SK-N-SH treated with all-trans-retinoic acid at 6 μM for 48 hours (cell line): Measurements from ENCODE around the gene CD63.

Source experiments
- CREB5 ChIP-seq: fragments of 250-450 bp; sonication (Bioruptor Pico); IDR thresholded peaks from 2 replicates; pipeline ENCODE4 v1.5.1; 2020; ENCODE audit warnings: low read depth, mild to moderate bottlenecking, moderate library complexity
- SNAI2 ChIP-seq: fragments of 250-450 bp; sonication (Bioruptor Pico); IDR thresholded peaks from 2 replicates; pipeline ENCODE4 v1.5.0; 2020; ENCODE audit warnings: mild to moderate bottlenecking, moderate library complexity
- TOX ChIP-seq: fragments of 250-450 bp; sonication (Bioruptor Pico); IDR thresholded peaks from 2 replicates; pipeline ENCODE4 v1.8.0; 2021; ENCODE audit warnings: mild to moderate bottlenecking, moderate library complexity, borderline replicate concordance
- ZNF8 ChIP-seq: fragments of 450-650 bp; formaldehyde crosslinking; IDR thresholded peaks from 2 replicates; pipeline ENCODE4 v1.5.0; 2020; ENCODE audit warnings: mild to moderate bottlenecking, moderate library complexity

- no peak for TF ChIP-seq SNAI2 (CRISPR knock-in tag)
- TF ChIP-seq TOX (CRISPR knock-in tag), result no peak
- TF ChIP-seq ZNF8 (CRISPR knock-in tag), result no peak
- TF ChIP-seq CREB5 (CRISPR knock-in tag), result no peak
Observed at GRCh38 chr12:55681142-55682077, 47.4 kb downstream of the CD63 start.
